GM12878 (cell line): ENCODE results near the gene SLC49A4. TPM values are rescaled to one million over a fixed set of nuclear protein-coding genes. Genes with fewer than 3 reads are reported as not detected.

Source experiments
- ATAC-seq: fragments of 200-7000 bp; cut with Tn5 transposase; 3 replicates; pipeline ENCODE4 v1.9.1; 2020; ENCODE audit warnings: mild to moderate bottlenecking, moderate library complexity
- BruUV-seq: library from RNA; stranded (reverse); fragments of 400-500 nt; replicated peaks from 2 replicates; lab custom pipeline; 2021; lab: Mats Ljungman, UMichigan
- CTCF ChIA-PET: fragments of 300-600 bp; sonication (Branson Sonifier 250); formaldehyde crosslinking; extraction: SDS; loops from one replicate; lab custom pipeline; 2021; ENCODE audit warnings: inconsistent platforms; lab: Yijun Ruan, JAX
- POLR2A ChIA-PET: fragments of 350-600 bp; formaldehyde crosslinking; extraction: SDS; loops from one replicate; lab custom pipeline; 2021; ENCODE audit warnings: inconsistent platforms; lab: Charles Lee
- RAD21 ChIA-PET: fragments of 300-600 bp; sonication (Branson Sonifier 250); formaldehyde crosslinking; loops from one replicate; lab custom pipeline; 2023; ENCODE audit warnings: antibody characterized with exemption; ENCODE audit not compliant: unreplicated experiment; lab: Charles Lee
- SMC1A ChIA-PET: fragments of 300-600 bp; sonication (Branson Sonifier 250); formaldehyde crosslinking; loops from one replicate; lab custom pipeline; 2023; ENCODE audit not compliant: unreplicated experiment, uncharacterized antibody; lab: Charles Lee
- DNase-seq: peaks from one replicate; pipeline ENCODE4 v3.0.0-alpha.2; 2011; ENCODE audit warnings: low read depth, low spot score
- FAIRE-seq: peaks from 3 replicates; lab custom pipeline; 2011; peaks lifted over from hg19 to GRCh38; lab: Jason Lieb, UNC
- H2AFZ ChIP-seq: 2 replicates; pipeline ENCODE4 v1.6.0; 2011; ENCODE audit warnings: low read depth, low read length, control low read depth; ENCODE audit not compliant: control insufficient read depth
- H3K27ac ChIP-seq: 2 replicates; pipeline ENCODE4 v1.5.1; 2011; ENCODE audit warnings: control low read depth; ENCODE audit not compliant: control insufficient read depth, insufficient read depth
- H3K27me3 ChIP-seq, 2 experiments: replicated peaks in 1 of 2; 2 replicates each; pipeline versions ENCODE4 v1.6.0 to v1.6.1; 2011; ENCODE audit warnings: low read length in 1 of 2; ENCODE audit not compliant: control insufficient read depth in 2 of 2, insufficient read depth in 2 of 2
- H3K36me3 ChIP-seq, 2 experiments: 2 replicates each; pipeline ENCODE4 v1.5.1; 2011; ENCODE audit warnings: low read length in 1 of 2; ENCODE audit not compliant: control insufficient read depth in 2 of 2, insufficient read depth in 2 of 2
- H3K4me1 ChIP-seq: 2 replicates; pipeline ENCODE4 v1.6.1; 2011; ENCODE audit warnings: mild to moderate bottlenecking, low read length, moderate library complexity, mixed read lengths; ENCODE audit not compliant: control insufficient read depth, insufficient read depth
- H3K4me2 ChIP-seq: 2 replicates; pipeline ENCODE4 v1.6.0; 2011; ENCODE audit warnings: control low read depth; ENCODE audit not compliant: control insufficient read depth, insufficient read depth
- H3K4me3 ChIP-seq: fragments of 200-600 bp; sonication (generic); 2 replicates; pipeline ENCODE4 v1.5.1; 2016
- H3K79me2 ChIP-seq: 2 replicates; pipeline ENCODE4 v1.6.0; 2011; ENCODE audit warnings: low read length; ENCODE audit not compliant: control insufficient read depth, insufficient read depth
- H3K9ac ChIP-seq: 2 replicates; pipeline ENCODE4 v1.8.0; 2011; ENCODE audit warnings: low read length, control low read depth, mixed read lengths; ENCODE audit not compliant: control insufficient read depth, insufficient read depth
- H3K9me3 ChIP-seq: replicated peaks from 3 replicates; pipeline ENCODE4 v1.5.1; 2011; ENCODE audit warnings: mild to moderate bottlenecking, low read length; ENCODE audit not compliant: control insufficient read depth, insufficient read depth
- H4K20me1 ChIP-seq: 2 replicates; pipeline ENCODE4 v1.6.0; 2011; ENCODE audit not compliant: control insufficient read depth, insufficient read depth
- ZSCAN29 ChIP-seq: fragments of 450-650 bp; IDR thresholded peaks from 2 replicates; pipeline ENCODE4 v1.6.1; 2017; ENCODE audit warnings: mild to moderate bottlenecking, moderate library complexity
- WGBS: methylation state at CpG from one replicate; pipeline ENCODE4 v1.1.6; 2016; ENCODE audit warnings: low lambda C conversion rate; ENCODE audit not compliant: insufficient replicate concordance, insufficient coverage; ENCODE audit errors: missing lambda C conversion rate; 5-methylcytosine and 5-hydroxymethylcytosine counted together
- in situ Hi-C: fragments of 300-500 bp; cut with MboI; formaldehyde crosslinking; loops from 9 replicates; pipeline ENCODE4 v1.14.3; 2018; ENCODE audit warnings: mixed read lengths
- intact Hi-C: fragments of 100-400 bp; cut with micrococcal nuclease; formaldehyde crosslinking; loops from one replicate; pipeline ENCODE4 v1.14.2; 2022; ENCODE audit not compliant: unreplicated experiment
- polyA plus RNA-seq, 11 experiments: library from polyadenylated mRNA; depleted of rRNA in 4 of 11; unstranded in 6 of 11; stranded (reverse) in 5 of 11; fragments of >200 nt; fragmentation: Nextera tagmentation in 4 of 11; fragmentation: Illumina TruSeq in 1 of 11; extraction: Ambion mirVana in 4 of 11; extraction: Trizol in 1 of 11; gene quantifications; 1 replicate in 1 of 11; 2 replicates in 10 of 11; pipeline versions ENCODE4 v1.2.1 to v1.2.3, GENCODE V29; 2011 to 2016; ENCODE audit warnings: inconsistent platforms in 2 of 11, missing spikeins in 2 of 11, low read depth in 1 of 11
- total RNA-seq, 4 experiments: library from RNA; depleted of rRNA in 3 of 4; stranded (reverse); fragments of >200 nt in 3 of 4; fragmentation: Illumina TruSeq in 1 of 4; extraction: Trizol in 1 of 4; gene quantifications; 2 replicates each; pipeline versions ENCODE4 v1.2.1 to v1.2.3, GENCODE V29; 2013 to 2021
- TF ChIP-seq, protein P1 (sequence below): fragments of 450-650 bp; formaldehyde crosslinking; IDR thresholded peaks from 2 replicates; pipeline ENCODE4 v1.4.0; 2022; ENCODE audit warnings: mild to moderate bottlenecking, moderate library complexity

The SLC49A4 gene
- total and polyA plus RNA-seq, 10 of the 15 experiments (the other 5 are each of a cell fraction or from before 2014, with no cell fraction given): 0.48 to 2.2 (median 1.4) TPM

DNA sequence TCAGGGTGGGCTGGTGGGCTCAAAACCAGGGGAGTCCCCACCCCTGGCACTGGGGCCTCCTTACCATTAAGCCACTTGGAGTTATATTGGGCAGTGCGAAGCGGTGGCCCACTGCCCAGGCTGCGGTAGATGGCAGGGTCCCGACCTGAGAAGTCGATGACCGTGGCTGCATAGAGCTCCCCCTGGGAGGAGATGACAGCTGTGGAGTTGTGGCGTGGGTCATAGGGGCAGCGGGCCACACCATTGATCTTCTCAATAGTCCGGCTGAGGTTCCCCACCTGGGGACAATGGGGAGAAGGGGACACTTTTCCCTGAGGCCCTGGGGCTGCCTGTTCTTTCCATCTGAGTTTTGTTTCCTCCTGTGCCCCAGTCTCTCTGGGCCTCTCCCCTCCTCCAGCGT lies 132.9 kb downstream of the SLC49A4 start (continued):
- TF ChIP-seq, protein P1, sequence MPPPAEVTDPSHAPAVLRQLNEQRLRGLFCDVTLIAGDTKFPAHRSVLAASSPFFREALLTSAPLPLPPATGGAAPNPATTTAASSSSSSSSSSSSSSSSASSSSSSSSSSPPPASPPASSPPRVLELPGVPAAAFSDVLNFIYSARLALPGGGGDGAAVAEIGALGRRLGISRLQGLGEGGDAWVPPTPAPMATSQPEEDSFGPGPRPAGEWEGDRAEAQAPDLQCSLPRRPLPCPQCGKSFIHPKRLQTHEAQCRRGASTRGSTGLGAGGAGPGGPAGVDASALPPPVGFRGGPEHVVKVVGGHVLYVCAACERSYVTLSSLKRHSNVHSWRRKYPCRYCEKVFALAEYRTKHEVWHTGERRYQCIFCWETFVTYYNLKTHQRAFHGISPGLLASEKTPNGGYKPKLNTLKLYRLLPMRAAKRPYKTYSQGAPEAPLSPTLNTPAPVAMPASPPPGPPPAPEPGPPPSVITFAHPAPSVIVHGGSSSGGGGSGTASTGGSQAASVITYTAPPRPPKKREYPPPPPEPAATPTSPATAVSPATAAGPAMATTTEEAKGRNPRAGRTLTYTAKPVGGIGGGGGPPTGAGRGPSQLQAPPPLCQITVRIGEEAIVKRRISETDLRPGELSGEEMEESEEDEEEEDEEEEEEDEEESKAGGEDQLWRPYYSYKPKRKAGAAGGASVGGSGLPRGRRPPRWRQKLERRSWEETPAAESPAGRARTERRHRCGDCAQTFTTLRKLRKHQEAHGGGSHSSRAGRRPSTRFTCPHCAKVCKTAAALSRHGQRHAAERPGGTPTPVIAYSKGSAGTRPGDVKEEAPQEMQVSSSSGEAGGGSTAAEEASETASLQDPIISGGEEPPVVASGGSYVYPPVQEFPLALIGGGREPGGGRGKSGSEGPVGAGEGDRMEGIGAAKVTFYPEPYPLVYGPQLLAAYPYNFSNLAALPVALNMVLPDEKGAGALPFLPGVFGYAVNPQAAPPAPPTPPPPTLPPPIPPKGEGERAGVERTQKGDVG: no peak

DNA sequence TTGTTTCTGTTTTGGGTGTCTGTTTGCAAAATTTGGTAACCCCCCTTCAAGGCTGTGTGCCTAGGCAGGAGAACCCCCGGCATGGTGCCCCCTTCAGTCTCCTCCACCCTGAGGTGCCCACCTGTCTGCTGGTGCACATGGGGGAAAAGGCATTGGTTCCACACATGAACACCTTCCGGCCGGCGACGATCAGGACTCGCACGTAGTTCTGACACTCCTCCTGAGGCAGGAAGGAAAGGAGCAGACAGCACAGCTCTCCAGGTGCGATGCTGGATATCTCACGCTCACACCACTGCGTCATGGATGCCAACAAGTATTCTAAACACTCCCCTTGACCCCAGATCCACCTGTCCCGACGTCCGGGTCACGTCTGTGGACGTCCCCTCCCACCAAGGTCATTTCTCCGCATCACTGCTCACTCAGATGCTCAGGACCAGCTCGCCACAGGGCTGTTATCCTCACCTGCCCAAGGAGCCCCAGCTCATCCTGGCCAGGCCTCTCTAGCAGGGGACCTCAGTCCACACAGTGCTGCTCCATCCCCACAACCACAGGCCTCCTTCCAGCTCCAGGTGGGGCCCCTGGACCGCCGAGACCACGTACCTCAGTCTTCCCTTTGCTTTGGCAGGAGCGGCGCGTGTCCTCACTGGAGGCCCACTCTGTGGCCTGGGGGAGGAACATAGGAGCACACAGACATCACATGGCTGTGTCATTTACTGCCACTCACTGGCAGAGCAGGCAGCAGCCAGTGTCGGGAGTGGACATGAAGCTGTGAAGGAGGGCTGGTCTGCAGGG lies 133.7 kb downstream of the SLC49A4 start:
- no peak for TF ChIP-seq ZSCAN29
- BruUV-seq: no TSS peak
- WGBS: 55% methylated on average over 24 of the region's 24 CpGs
- Histone ChIP-seq H3K4me3 (no peak overlapping the region), H3K9ac (no peak overlapping the region), H3K36me3 (no peaks in the 10 kb centered on the region), H3K4me2 (no peak overlapping the region), H3K9me3 (no peaks in the 10 kb centered on the region), H4K20me1 (no peaks in the 10 kb centered on the region), H3K79me2 (no peaks in the 10 kb centered on the region), H3K27ac (no peak overlapping the region), H2AFZ (no peak overlapping the region), H3K4me1 (no peaks in the 10 kb centered on the region), H3K27me3 (no peaks in the 10 kb centered on the region)
- ATAC-seq: no peak
- ChIA-PET RAD21 (no interaction called here), POLR2A (no interaction called here), SMC1A (no interaction called here), CTCF (interaction anchor here (0.7 kb wide), 1 partner anchor 373 kb away, joined by 3 read pairs; no protein-coding TSS in a partner anchor)
- FAIRE-seq: no peak
- in situ Hi-C loops: no loop called here
- no peak for DNase-seq
- intact Hi-C loops: no loop called here
